Panc1 (cell line): Measurements from ENCODE around the gene ZFHX2.
"Not testable (repeated sequence)": the region's sequence is repeated elsewhere in the genome, so short reads cannot be mapped to it uniquely, and the experiment has no call there.

ENCODE experiments used
- CTCF ChIP-seq: fragments of 450-650 bp; IDR thresholded peaks from 2 replicates; pipeline ENCODE4 v1.5.1; 2017; ENCODE audit warnings: mild to moderate bottlenecking
- REST ChIP-seq, 2 experiments: IDR thresholded peaks; 2 replicates each; pipeline ENCODE4 v1.6.1; 2011 to 2012; ENCODE audit warnings: low read depth in 2 of 2, control low read depth in 1 of 2, low read length in 1 of 2, mild to moderate bottlenecking in 1 of 2, moderate library complexity in 1 of 2; ENCODE audit not compliant: insufficient read depth in 1 of 2
- SIN3A ChIP-seq: IDR thresholded peaks from 2 replicates; pipeline ENCODE4 v1.6.1; 2012; ENCODE audit warnings: low read depth, mild to moderate bottlenecking, low read length, moderate library complexity, borderline replicate concordance; ENCODE audit not compliant: insufficient read depth

- TF ChIP-seq REST (IDR thresholded peaks at IDR 0.05; ENCODE audit: insufficient read depth in 1 of 2, low read depth in 2 of 2, low read length in 1 of 2); CTCF; SIN3A: not testable (repeated sequence)
Measured at GRCh38 chr14:23594191-23594590, 42.6 kb upstream of the ZFHX2 start.
